ENCODE data around the gene PTPN23. TPM values are rescaled to one million over a fixed set of nuclear protein-coding genes. Genes with fewer than 3 reads are reported as not detected.

Gene PTPN23
- total RNA-seq, 2 experiments from 2014 or later = 36.6 to 42.6 TPM

GRCh38 chr3:47410801-47411646 lies 30.2 kb downstream of the PTPN23 start:
- POLR2A ChIA-PET = no interaction called here
- H3K27ac Mint-ChIP-seq = no peak overlapping the region

GRCh38 chr3:47411696-47412452 lies 31.1 kb downstream of the PTPN23 start:
- Mint-ChIP-seq H3K27me3 (no peaks in the 10 kb centered on the region), H3K9me3 (no peaks in the 10 kb centered on the region), H3K36me3 (peaks cover 5% of the 10 kb centered on the region), H3K4me3 (no peak overlapping the region), H3K4me1 (peaks cover 5% of the 10 kb centered on the region), H3K27ac (no peak overlapping the region)
- DNase-seq = no peak
- no peak for ATAC-seq (ENCODE audit: low read depth)
- POLR2A ChIA-PET = interaction anchor here (0.5 kb wide), 2 partner anchors 201 to 354 kb away, joined by 3 read pairs; no protein-coding TSS in a partner anchor

More at GRCh38 chr3:47410801-47411646, 30.2 kb downstream of the PTPN23 start:
- no peaks in the 10 kb centered on the region for H3K9me3 Mint-ChIP-seq
- no peak overlapping the region for H3K4me3 Mint-ChIP-seq
- H3K4me1 Mint-ChIP-seq = peaks cover 5% of the 10 kb centered on the region
- no peaks in the 10 kb centered on the region for H3K27me3 Mint-ChIP-seq
- no peak for DNase-seq
- no peak for ATAC-seq (ENCODE audit: low read depth)
- H3K36me3 Mint-ChIP-seq = peaks cover 5% of the 10 kb centered on the region

DNA sequence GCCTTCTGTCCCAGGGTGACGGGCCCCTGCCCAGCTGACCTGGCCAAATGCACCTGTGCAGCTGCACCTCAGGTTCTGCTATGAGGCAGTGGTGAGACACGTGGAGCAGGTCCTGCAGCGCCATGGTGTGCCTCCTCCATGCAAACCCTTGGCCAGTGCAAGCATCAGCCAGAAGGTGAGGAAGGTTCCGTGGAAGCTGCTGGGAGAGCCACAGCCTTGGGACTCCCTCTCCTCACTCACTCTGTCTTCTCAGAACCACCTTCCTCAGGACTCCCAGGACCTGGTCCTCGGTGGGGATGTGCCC lies 31.6 kb downstream of the PTPN23 start:
- H3K4me1 Mint-ChIP-seq = peaks cover 5% of the 10 kb centered on the region
- H3K36me3 Mint-ChIP-seq = peaks cover 5% of the 10 kb centered on the region
- DNase-seq (no peak), ATAC-seq (ENCODE audit: low read depth) (no peak)
- no peaks in the 10 kb centered on the region for H3K27me3 Mint-ChIP-seq
- no peak overlapping the region for H3K4me3 Mint-ChIP-seq
- H3K9me3 Mint-ChIP-seq = no peaks in the 10 kb centered on the region
- no peak overlapping the region for H3K27ac Mint-ChIP-seq
- POLR2A ChIA-PET = interaction anchor here (0.5 kb wide), 2 partner anchors 202 to 353 kb away, joined by 3 read pairs; no protein-coding TSS in a partner anchor

GRCh38 chr3:47412842-47413520 lies 32.2 kb downstream of the PTPN23 start:
- Mint-ChIP-seq H3K27ac (peak overlapping the region; percentile 42), H3K36me3 (peaks cover 5% of the 10 kb centered on the region), H3K4me1 (peaks cover 5% of the 10 kb centered on the region), H3K9me3 (no peaks in the 10 kb centered on the region), H3K4me3 (no peak overlapping the region), H3K27me3 (no peaks in the 10 kb centered on the region)
- no peak for DNase-seq
- no peak for ATAC-seq (ENCODE audit: low read depth)
- POLR2A ChIA-PET = interaction anchor here (0.5 to 1.4 kb wide), 3 partner anchors 32 to 203 kb away, joined by 3 read pairs; partner anchors contain the start of gene PTPN23

DNA sequence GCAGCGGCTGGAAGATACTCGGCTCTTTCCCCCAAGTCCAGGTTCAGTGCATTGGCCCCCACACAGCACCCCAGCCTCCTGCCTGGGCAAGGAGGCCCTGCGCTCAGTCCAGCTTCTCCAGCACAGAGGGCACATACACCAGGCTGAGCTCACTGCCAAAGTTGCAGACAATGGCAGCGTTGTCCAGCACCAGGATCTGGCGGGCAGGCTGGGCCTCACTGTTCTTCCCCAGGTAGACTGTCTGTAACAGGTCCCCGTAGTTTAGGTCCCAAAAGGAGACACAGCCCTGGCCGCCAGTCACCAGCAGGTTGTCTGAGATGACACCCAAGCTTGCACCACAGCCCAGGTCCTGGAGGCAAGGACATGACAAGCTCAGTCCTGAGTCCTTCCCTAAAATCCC lies 32.9 kb downstream of the PTPN23 start:
- Mint-ChIP-seq H3K9me3 (no peaks in the 10 kb centered on the region), H3K27me3 (no peaks in the 10 kb centered on the region), H3K27ac (no peak overlapping the region), H3K36me3 (peaks cover 5% of the 10 kb centered on the region), H3K4me3 (no peak overlapping the region), H3K4me1 (peaks cover 5% of the 10 kb centered on the region)
- DNase-seq (no peak), ATAC-seq (ENCODE audit: low read depth) (no peak)
- POLR2A ChIA-PET = interaction anchor here (1.4 kb wide), 1 partner anchor 33 kb away, joined by 3 read pairs; the partner anchor contains the start of gene PTPN23

DNA sequence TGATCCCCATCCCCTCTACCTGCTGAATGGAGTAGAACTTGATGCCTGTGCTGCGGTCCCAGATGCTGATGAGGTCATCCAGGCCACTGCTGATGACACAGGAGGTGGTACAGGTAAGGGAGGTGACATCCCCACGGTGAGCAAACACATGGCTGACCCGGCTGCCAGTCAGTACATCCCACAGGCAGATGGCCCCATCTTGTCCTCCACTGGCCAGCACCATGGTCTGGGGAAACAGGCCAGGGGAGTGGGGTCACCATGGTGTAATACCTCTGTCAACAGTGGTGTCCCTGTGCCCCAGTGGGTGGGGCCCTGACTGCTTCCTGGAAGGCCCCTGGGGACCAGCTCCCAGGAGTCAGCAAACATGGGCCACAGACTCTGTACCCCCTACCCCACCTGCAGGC lies 33.3 kb downstream of the PTPN23 start:
- Mint-ChIP-seq H3K36me3 (peaks cover 5% of the 10 kb centered on the region), H3K4me1 (peaks cover 5% of the 10 kb centered on the region), H3K4me3 (no peak overlapping the region), H3K9me3 (no peaks in the 10 kb centered on the region), H3K27me3 (no peaks in the 10 kb centered on the region), H3K27ac (no peak overlapping the region)
- POLR2A ChIA-PET = interaction anchor here (1.4 kb wide), 1 partner anchor 33 kb away, joined by 3 read pairs; the partner anchor contains the start of gene PTPN23
- DNase-seq (no peak), ATAC-seq (ENCODE audit: low read depth) (no peak)

GRCh38 chr3:47414666-47415587 lies 34.1 kb downstream of the PTPN23 start:
- peaks cover 5% of the 10 kb centered on the region for H3K36me3 Mint-ChIP-seq
- no peaks in the 10 kb centered on the region for H3K27me3 Mint-ChIP-seq
- H3K4me3 Mint-ChIP-seq = no peak overlapping the region
- H3K27ac Mint-ChIP-seq = peak overlapping the region; percentile 51
- no peaks in the 10 kb centered on the region for H3K9me3 Mint-ChIP-seq
- peaks cover 5% of the 10 kb centered on the region for H3K4me1 Mint-ChIP-seq
- DNase-seq (no peak), ATAC-seq (ENCODE audit: low read depth) (no peak)
- POLR2A ChIA-PET = no interaction called here

DNA sequence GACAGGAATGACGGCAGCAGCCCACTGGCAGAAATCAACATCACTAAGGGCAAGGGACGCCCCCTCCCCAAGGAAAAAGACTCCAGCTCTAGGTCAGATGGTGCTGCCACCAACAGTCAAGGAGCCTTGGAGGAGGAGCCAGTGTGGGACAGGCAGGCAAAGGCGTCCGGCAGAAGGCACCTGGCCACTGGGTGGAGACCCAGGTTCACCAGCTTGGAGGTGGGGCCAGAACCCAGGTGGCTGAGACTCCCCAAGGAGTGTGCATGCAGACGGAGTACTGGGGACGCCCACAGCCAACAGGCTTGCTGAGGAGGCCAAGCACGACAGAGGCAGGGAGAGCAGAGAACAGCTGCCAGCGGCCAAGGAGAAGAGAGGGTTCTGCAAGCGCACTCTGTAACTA lies 35.2 kb downstream of the PTPN23 start:
- ATAC-seq (ENCODE audit: low read depth) (no peak), DNase-seq (no peak)
- Mint-ChIP-seq H3K36me3 (peaks cover 5% of the 10 kb centered on the region), H3K9me3 (no peaks in the 10 kb centered on the region), H3K4me3 (no peak overlapping the region), H3K27me3 (no peaks in the 10 kb centered on the region), H3K4me1 (peaks cover 8% of the 10 kb centered on the region), H3K27ac (no peak overlapping the region)
- POLR2A ChIA-PET = no interaction called here

DNA sequence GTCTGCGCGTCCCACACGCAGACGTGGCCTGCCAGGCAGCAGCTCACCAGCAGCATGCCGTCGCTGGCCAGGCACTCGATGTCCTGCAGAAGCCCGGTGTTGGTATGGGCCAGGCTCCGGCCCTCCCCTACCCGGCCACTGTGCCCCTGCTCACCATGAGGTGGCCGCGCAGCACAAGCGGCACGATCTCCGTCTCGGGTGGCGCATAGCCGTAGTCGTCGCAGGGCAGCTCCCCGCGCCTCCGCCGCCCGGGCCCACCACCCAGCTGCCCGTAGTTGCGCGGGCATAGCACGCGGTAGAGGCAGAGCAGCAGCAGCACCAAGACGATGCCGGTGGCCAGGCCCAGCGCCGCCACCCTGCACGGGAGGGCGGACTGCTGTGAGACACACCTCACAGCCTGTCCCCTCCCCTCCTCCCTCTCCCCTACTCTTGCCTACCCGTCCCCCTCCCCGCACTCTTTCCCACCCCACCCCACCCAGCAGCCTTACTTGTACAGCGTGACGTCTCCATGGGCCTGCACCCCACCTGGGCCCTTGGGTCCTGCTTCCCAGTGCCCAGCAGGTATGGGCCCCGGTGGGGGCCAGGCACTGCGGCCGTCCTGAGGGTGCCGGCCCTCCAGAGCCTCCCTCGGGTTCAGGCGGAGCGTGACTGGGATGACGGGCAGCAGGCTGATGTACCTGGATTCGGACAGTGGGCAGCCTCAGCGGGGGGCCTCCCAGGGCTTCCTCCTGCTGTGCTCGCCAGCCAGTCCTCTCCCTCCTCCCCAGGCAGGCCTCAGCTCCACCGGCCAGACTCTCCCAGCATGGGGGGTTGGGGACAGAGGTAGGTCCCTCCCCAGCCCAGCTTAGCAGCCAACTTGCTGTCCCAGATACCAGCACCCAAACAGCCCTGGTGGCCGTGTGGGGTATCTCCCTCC lies 37.6 kb downstream of the PTPN23 start:
- Mint-ChIP-seq H3K27me3 (no peaks in the 10 kb centered on the region), H3K4me3 (no peak overlapping the region), H3K36me3 (peaks cover 2% of the 10 kb centered on the region), H3K27ac (no peak overlapping the region), H3K9me3 (no peaks in the 10 kb centered on the region), H3K4me1 (peaks cover 14% of the 10 kb centered on the region)
- DNase-seq (no peak), ATAC-seq (ENCODE audit: low read depth) (no peak)
- POLR2A ChIA-PET = no interaction called here

- Mint-ChIP-seq H3K27ac (peak overlapping the region; percentile 47), H3K4me1 (peaks cover 14% of the 10 kb centered on the region), H3K4me3 (no peak overlapping the region), H3K9me3 (no peaks in the 10 kb centered on the region), H3K36me3 (peaks cover 2% of the 10 kb centered on the region), H3K27me3 (no peaks in the 10 kb centered on the region)
- DNase-seq (no peak), ATAC-seq (ENCODE audit: low read depth) (no peak)
- POLR2A ChIA-PET = interaction anchor here (3.4 kb wide), 1 partner anchor 56 kb away, joined by 28 read pairs; the partner anchor contains the start of gene SCAP
Observed at GRCh38 chr3:47419083-47420043, 38.5 kb downstream of the PTPN23 start.

DNA sequence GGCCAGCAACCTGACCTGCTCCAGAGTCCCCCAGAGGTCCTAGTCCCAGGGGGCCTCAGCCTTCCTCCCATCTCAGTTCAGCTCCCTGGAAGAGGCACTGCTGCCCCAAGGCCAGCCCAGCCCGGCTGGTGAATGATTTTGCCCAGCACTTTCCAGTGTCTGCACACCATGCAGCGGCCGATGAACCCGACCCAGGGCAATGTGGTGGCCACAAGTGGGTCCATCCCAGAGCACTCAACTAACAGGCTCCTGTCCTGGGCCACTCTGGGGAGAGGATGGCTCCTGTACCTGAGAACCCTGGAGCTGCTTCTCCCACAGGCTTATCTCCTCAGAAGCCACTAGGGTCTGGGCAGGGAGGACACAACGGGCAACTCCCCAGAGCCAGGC lies 39.2 kb downstream of the PTPN23 start:
- H3K9me3 Mint-ChIP-seq = no peaks in the 10 kb centered on the region
- H3K27ac Mint-ChIP-seq = no peak overlapping the region
- POLR2A ChIA-PET = interaction anchor here (1.9 to 3.4 kb wide), 2 partner anchors 56 to 93 kb away, joined by 17 to 28 read pairs; partner anchors contain the start of genes ELP6 and SCAP
- H3K4me1 Mint-ChIP-seq = peaks cover 14% of the 10 kb centered on the region
- no peak for ATAC-seq (ENCODE audit: low read depth)
- no peak for DNase-seq
- H3K27me3 Mint-ChIP-seq = no peaks in the 10 kb centered on the region
- H3K4me3 Mint-ChIP-seq = no peak overlapping the region
- H3K36me3 Mint-ChIP-seq = peaks cover 3% of the 10 kb centered on the region
